GM19395 (cell line): ENCODE data around the gene HOXB9.

ENCODE experiments used
- ATAC-seq: cut with Tn5 transposase; IDR thresholded peaks from one replicate; pipeline ENCODE4 v1.9.1; 2021; ENCODE audit warnings: mild to moderate bottlenecking, moderate library complexity; ENCODE audit not compliant: unreplicated experiment

Gene HOXB9

DNA sequence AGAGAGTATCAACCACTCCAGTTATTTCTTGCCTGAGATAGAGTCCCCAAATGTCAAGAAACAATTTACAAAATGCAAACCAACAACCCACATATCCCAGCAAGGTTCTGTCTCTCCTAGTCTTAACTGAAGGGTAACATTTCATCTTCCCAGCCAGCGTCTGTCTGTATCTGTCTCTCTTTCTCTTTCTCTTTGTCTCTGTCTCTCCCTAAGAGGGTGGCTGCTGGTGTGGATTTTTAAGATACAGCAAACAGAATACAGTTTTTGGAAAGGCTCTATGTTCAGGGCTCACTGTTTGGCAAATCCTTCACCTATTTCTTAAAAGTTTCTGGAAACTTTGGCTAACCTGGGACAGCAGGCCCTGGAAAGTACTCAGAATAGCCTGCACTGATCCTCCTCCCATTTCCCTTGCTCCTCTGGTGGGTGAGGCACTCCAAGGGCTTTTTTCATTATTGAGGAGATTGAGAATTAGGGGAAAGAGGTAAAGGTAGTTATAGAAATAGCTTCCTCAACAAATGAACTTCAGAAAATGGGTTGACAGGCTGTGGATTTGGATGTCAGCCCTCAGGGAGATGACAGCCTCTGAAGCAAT is 54.2 kb downstream of the HOXB9 start:
- ATAC-seq = no peak
